GM12864 (cell line): ENCODE measurements around the gene THAP9.

Source experiments
- DNase-seq: peaks from one replicate; pipeline ENCODE4 v3.0.0-alpha.2; 2011; ENCODE audit warnings: low read depth
- H3K4me3 ChIP-seq: 2 replicates; pipeline ENCODE4 v1.5.1; 2011; ENCODE audit warnings: mild to moderate bottlenecking, low read depth, low read length, control low read depth
- CTCF ChIP-seq: IDR thresholded peaks from 2 replicates; pipeline ENCODE4 v1.5.1; 2011; ENCODE audit warnings: low read depth, mild to moderate bottlenecking, moderate library complexity, low read length, control low read depth, inconsistent platforms; ENCODE audit errors: missing control alignments

Gene THAP9

GRCh38 chr4:82896755-82897154 is 3.8 kb upstream of the THAP9 start:
- H3K4me3 ChIP-seq, result no peak overlapping the region
- no peak for DNase-seq
- TF ChIP-seq CTCF, result no peak

DNA sequence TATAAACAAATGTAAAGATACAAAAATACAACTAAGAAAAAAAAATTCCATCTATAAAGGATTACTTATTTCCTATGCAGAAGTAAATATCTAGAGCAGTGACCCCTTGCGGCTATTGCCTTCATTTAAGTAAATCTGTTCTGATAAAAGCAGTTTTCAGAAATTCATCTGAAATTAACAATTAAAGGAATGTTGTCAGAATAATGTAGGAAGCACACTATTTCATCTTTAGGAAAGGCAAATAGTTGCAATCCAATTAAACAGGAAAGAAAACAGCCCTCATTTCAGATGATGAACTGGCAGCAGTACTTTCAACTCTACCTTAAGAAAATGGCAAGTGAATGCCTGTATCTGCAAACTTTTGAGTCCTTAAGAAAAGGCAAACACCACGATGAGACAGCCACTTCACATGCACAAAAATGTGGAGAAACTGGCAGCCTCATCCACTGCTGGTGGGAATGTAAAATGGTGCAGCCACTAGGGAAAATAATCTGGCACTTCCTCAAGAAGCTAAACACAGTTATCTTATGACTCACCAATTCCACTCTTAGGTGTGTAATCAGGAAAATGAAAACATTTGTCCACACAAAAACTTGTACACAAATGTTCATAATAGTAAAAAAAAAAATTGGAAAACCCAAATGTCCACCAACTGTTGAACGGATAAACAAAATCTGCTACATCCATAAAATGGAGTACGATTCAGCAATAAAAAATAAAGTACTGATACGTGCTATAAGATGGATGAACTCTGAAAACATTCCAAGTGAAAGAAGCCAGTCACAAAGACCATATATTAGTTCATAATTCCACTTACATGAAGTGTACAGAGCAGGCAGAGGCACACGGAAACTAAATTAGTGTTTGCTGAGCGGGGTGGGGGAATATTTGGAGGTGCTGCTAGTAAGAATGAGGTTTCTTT is 2.0 kb upstream of the THAP9 start:
- TF ChIP-seq CTCF, result peak; percentile 48
- H3K4me3 ChIP-seq, result peak overlapping the region; percentile 73
- DNase-seq, result no peak

DNA sequence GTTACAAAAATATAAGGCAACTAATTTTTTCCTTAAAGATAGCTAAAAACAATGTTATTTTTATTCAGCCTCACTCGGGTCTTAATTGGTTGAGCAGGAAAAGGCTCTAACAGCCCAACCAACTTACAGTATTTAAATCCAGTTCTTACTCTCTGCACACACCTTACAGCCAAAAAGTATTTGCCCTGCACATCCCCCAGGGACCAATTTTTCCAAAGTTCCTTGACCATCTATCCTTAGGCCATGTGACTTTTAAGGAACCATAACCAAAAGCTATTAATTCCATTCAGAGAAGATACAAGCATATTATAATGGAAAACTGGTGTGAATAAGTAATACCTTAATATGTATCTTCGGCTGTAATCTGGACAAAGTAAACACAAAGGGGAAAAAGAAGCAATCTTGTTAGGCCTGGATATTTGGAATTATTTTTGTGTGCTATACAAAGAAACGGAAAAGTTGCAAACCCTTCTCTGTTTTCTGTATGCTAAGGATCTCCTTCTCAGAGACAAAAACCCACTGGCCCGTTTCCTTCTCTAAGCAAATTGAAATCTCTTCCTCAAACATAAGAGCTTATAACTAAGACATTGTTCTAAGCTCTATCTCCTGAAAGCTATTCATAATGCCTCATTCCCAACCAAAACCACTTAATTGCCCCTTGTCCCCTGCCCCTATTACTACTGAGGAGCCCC is 1.0 kb upstream of the THAP9 start:
- H3K4me3 ChIP-seq, result peak overlapping the region; percentile 73
- no peak for DNase-seq
- TF ChIP-seq CTCF, result no peak

DNA sequence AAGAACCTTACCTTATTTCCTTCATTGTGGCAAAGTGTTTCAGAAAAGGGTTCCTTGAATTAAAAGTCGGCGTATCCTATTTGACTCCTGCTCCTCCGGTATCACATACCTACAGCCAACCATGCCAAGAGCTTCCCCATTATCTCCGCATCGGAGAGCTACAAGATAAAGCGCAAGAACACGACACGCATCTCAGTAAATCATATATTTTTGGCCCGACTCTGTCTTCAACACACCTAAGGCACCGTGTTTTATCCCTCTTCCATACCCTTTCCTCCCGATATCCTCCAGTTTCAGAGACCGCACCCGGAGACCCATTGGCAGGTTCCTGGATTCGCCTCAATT is 497 bp upstream of the THAP9 start:
- DNase-seq, result no peak
- peak overlapping the region; percentile 73 for H3K4me3 ChIP-seq
- no peak for TF ChIP-seq CTCF

DNA sequence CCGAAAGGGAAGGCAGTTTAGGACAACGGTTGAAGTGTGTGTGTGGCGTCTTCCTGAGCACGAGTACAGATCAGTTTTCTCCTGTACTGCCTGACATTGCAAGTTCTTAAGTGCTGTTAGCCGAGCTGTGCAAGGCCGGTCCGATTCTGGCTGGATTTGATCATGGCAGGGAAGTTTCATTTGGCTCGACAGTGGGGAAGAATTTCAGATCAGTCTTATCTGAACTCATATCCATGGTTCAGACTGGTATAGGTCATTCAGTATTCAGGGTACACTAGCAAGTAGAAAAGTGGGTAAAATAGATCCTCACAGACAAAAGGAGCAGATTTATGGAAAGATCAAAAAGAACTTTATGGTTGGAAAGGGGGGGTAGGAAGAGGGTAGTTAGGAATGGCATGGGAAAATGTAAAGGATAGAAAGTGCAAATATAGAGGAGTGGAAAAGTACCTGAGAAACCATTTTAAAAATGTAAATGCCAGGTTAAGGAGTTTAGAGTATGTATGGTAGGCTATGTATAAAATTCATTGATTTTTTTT is 716 bp downstream of the THAP9 start:
- peak overlapping the region; percentile 73 for H3K4me3 ChIP-seq
- no peak for DNase-seq
- no peak for TF ChIP-seq CTCF

GRCh38 chr4:82903737-82904136 is 3.2 kb downstream of the THAP9 start:
- no peak for TF ChIP-seq CTCF
- H3K4me3 ChIP-seq, result no peak overlapping the region
- no peak for DNase-seq
